Stimulated activated CD4-positive, alpha-beta T cell treated with anti-CD3 and anti-CD28 coated beads, Interleukin-12 subunit alpha, Interleukin-12 subunit beta, amount 100 ng/mL, for 48 hours (primary cell): ENCODE measurements around the gene HLCS.
"Not testable (repeated sequence)": the region's sequence is repeated elsewhere in the genome, so short reads cannot be mapped to it uniquely, and the experiment has no call there.

Source experiments
- DNase-seq, 3 donors: peaks; one replicate each; pipeline ENCODE4 v3.0.0-alpha.2; 2020; ENCODE audit warnings: low read depth in 2 of 3, low spot score in 1 of 3

HLCS gene

DNA sequence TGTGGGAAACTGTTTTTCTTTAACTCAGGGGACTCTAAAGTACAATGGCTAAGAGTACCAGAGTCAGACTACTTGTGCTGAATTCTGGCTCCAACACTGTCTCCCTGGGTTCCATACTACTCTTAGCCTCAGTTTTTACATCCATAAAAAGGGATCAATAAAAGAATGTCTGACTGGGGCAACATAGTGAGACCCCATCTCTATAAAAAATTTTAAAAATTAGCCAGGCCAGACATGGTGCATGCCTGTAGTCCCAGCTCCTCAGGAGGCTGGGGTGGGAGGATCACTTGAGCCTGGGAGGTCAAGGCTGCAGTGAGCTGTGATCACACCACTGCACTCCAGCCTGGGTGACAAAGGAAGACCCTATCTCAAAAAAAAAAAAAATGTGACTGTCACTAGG, 150.4 kb downstream of the HLCS start:
- DNase-seq = not testable (repeated sequence)

- no peak for DNase-seq
Measured at GRCh38 chr21:36815284-36815683, 151.2 kb downstream of the HLCS start.

DNA sequence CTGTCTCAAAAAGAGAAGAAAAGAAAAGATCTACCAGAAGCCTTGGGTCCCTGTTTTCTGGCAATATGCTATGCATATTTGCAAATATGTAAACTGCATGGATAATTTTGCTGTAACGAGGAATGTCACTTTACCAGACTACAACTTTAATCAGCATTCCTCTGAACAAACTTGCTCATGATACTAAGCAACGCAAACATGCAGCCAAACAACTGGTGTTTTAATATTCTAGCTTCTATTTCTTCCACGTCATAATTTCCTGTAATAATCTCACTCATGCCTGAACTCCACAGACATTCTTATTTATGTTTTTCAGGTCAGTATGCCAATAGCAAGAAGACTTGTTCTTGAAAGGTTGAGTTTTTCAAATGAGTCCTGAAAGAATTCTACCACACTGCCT, 153.4 kb downstream of the HLCS start:
- DNase-seq = no peak

- DNase-seq = no peak
Measured at GRCh38 chr21:36811762-36812161, 154.7 kb downstream of the HLCS start.

DNA sequence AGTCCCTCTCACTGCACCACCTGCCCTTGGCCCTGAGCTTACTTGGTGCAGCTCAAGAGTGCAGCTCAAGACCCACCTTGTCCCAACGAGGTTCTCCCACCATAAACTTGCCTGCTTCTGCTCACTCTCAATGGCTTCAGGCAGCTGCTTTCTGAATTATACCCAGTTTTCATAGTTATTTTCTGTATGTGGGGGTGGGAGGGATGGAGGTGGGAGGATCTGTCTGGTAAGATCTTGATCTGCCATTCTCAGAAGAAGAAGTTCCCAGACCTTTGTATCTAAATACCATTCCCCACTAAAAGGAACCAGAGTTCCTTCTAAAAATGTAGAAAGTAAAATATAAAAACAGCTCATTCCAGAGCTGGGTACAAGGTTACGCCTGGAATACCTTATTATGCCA, 156.0 kb downstream of the HLCS start:
- no peak for DNase-seq

DNA sequence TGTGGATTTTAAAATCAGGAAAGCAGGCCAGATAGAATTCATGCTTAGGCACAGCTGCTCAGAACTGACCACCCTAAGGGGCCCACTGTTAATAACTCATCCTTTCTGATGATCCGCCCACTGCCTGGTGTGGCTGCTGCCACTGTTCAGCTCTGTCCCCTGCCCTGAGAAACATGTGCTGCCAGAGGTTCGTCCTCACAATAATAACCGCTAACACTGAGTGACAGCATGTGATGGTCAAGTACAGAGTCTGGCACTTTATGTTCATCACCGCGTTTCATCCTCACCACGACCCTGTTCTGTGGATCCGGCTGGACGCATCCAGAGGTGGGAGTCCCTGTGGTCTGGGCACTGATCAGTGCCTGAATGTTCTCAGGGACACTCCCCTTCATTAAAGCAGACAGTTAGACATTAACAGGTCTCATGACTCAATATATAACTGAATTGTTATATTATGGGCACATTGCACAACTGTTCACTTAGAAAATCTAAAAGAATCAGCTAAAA, 159.0 kb downstream of the HLCS start:
- no peak for DNase-seq

GRCh38 chr21:36806103-36806502, 160.4 kb downstream of the HLCS start:
- no peak for DNase-seq

- DNase-seq = no peak
Measured at GRCh38 chr21:36804874-36805611, 161.4 kb downstream of the HLCS start.

- DNase-seq = no peak
Measured at GRCh38 chr21:36803816-36804439, 162.5 kb downstream of the HLCS start.

DNA sequence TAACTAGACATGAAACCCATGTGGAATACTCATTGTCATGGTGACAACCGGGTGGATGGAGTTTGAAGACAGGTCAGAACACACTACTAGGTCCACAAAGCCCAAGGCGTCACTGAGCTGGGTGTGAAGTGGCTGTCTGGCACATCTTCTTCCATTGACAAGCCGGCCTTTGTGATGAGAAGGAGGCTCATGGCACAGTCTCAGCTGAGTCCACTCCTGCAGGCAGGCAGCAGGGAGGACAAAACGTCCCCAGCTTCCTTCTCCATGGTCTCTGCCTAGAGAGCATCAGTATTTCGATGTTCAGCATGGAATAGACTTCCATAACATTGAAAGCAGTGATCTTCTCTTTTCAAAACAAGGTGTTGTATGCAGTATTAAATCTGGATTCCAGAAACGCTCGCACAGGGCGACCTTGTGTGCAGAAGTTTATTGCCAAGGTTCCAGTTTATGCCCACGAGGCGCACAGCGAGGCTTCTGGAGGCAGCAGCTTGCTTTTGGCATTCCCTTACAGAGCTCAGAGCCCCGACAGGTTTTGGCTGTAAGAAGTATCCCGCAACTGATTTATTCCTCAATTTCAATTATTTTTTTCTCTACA, 163.3 kb downstream of the HLCS start:
- no peak for DNase-seq

DNA sequence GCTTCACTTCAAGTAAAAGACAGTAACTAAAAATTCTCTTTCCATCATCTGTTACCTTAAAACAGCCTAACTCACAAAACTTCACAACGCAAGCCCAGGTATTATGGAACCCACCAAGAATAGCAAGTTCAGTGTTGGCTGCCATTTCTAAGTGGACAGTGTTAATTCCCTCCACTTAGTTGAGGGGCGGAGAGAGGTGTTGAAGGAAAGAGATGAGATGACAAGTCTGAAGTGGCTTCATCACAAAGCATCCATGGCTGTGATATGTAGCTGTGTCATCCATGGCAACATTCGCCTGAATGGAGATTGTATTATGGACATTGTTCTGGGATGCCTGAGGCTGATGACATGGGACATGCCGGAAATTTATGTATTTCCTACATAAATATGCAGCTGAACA, 165.7 kb downstream of the HLCS start:
- no peak for DNase-seq

DNA sequence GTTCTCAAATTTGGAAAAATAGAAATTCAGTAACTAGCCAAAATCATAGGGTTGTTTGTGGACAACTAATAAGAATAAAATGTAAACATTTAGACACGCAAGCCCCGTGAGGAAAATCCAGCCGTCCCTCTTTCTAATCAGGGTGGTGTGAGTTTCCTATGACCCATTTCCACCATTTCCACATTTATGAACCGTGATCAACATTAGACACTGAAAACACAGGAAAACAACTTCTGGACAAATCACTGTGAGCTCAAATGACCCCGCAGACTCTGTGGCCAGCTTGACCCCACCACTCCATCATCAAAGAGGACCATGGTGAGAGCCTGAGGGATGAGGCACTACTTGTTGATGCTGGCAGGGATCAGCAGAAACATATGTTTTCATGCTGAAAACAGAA, 166.6 kb downstream of the HLCS start:
- no peak for DNase-seq

DNA sequence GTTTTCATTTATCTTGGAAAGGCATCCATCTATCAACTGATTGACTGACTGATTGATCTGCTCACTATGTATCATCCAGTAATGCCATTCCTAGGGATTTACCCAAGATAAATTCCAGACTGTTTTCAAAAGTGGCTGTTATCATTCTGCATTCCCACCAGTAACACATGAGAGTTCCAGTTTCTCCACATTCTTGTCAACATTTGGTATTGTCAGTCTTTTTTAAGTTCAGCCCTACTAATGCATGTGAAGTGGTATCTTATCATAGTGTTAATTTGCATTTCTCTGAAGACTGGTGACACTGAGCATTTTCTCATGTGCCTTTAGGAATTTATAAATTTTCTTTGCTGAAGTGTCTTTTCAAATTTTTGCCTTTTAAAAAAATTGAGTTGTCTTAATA, 168.0 kb downstream of the HLCS start:
- no peak for DNase-seq

DNA sequence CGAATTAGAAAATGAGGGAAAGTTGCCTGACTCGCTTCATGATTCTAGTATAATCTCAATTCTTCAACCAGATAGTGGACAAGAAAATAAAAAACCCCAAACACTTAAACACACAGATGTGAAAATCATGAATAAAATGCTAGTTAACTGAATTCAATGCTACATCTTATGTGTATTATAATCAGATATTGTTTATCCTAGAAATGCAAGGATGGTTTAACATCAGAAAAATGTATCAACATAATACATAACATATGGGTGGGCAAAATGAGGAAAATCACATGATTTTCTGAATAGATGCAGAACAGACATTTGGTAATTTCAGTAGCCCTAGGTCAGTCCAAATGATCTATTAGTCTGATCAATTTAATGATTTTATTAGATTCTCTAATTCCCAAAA, 170.4 kb downstream of the HLCS start:
- no peak for DNase-seq

- no peak for DNase-seq
Measured at GRCh38 chr21:36792505-36792967, 173.9 kb downstream of the HLCS start.

DNA sequence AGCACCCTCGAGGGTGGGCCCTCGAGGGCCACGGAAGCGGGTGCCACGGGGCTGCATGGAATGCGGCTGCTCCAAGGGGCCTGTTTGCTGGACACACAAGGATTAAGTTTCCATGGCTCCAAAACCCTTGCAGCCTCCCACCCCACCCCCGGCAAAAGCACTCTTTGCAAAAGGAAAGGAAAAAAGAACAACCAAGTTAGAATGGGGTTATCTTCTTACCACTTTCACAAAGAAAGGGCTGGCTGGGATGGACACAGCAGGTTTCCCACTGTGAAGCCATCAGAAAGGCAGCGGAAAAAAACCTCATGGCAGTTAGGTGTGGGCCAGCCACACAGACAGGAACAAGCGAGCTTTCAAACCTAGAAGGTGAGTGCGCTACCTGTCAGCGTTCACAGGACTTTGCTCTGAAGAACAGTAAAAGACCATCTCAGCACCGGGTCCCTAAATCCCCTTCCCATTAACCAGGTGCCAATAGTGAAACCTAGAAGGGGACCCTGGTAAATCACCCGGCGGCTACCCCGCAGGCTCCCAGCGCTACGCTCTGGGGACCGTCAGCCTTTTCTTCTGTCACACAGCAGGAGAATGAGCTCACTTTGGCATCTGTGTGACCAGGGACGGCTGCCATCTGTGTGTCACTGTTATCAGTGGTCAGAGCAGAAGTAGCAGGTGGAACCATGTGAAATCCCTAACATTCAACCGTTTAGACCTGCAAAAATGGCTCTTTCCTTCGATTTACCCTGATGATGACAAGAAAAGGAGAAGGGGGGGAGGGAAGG, 174.6 kb downstream of the HLCS start:
- no peak for DNase-seq

- DNase-seq = no peak
Measured at GRCh38 chr21:36791180-36791579, 175.3 kb downstream of the HLCS start.

DNA sequence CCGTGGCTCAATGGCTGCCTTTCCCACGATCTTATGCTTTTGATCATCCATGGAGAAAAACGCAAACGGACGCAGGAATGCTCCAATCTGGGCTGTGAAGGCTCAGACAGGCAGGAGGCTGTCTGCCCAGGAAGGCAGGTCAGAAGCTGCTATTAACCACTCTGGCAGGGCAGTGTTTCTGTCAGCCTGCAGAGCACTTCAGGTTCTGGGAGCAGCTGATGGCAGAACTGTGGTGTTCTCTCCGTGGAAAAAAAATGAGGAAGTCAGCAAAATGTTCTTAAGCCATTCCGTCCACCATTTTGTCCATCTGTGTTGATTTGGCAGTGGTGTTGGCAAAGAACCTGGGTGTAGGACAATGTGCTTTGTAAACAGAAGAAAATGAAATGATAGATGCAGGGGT, 175.9 kb downstream of the HLCS start:
- DNase-seq = no peak

DNA sequence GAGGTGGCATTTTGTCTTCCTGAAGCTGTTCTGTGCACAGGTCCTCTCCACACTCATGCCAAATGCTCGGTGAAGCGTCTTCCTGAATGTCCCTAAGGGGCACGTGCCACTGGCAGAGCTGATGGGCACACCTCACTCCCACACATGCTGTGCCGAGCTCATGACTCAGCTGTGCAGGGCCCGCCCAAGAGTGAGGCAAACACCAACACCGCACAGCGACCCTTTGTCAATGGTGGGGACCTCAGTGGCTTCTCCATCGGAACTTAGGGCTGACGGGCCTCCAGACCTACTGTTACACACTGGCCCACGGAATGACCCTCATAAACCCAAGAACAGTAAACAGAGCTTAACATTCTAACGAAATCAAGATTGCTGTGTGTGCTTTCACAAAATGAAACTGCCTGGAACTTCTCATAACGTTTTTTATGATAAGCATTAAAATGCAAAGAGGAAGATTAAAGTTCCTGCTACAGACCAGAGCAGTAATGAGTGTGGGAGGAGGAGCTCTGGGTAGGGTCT, 178.3 kb downstream of the HLCS start:
- no peak for DNase-seq

DNA sequence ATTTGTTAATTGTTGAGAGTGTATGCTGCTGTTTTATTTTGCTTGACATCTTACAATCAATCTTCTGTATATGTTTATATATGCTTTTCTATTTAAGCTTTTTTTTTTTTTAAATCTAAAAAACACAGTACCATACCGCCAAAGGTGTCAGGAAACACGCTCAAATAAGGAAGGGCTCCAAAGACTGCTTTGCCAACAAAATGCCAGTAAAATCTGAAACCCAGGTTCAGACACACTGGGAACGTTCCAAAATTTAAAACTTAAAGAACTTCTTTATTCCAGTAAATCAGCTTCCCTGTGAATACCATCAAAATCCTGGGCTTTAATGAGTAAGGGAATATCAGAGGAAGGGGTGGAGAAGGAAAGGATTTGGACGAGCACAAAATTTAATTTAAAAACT, 180.3 kb downstream of the HLCS start:
- DNase-seq = no peak

DNA sequence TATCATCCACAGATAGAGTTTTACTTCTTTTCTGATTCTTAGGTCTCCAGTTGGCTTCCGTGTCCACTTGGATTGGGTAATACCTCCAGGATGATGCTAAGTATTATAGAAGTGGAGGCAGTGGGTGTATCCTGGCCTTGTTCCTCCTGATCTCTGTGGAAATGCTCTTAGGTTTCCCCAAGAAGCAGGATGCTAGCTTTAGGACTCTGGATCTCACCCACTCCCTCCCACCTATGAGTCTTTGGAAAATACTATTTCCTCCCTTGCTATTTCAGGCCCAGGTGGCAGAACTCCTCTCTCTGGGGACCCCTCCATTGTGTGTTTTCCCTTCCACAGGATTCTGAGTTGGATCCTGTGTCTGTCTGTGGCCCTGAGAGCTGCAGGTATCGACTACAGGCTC, 180.9 kb downstream of the HLCS start:
- no peak for DNase-seq
